Thyroid gland (tissue), 4 donors: ENCODE measurements around the gene KMT2E.

Experiments
- POLR2A ChIP-seq, 2 donors: fragments of 450-650 bp; IDR thresholded peaks; one replicate each; pipeline ENCODE4 v1.6.1; 2017; ENCODE audit warnings: antibody characterized with exemption in 2 of 2, mild to moderate bottlenecking in 2 of 2, moderate library complexity in 1 of 2
- TF ChIP-seq, protein P1 (sequence below), 6 experiments: fragments of 200-600 bp in 3 of 6; fragments of 450-650 bp in 3 of 6; sonication (generic) in 3 of 6; IDR thresholded peaks; one replicate each; pipeline ENCODE4 v1.5.1; 2016 to 2019; ENCODE audit warnings: antibody characterized with exemption in 6 of 6, mild to moderate bottlenecking in 2 of 6, inconsistent platforms in 1 of 6, moderate library complexity in 1 of 6

DNA sequence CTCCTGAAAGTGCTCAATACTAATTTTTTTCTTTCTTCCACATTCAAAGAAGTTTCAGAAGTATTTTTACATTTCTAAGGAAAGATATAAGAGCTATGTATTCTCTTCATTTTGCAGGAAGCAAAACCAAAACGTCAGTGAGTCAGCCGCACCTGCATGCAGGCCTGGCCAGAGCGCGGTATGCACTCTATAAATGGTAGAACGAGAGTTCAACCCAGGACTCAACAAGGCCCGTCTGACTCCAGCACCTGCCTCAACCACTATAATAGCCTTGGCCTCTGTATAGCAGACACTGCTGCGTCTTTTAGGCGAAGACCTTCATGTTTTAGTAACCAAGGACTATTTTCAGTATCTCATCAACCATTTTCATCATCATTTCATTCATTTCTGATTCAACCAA lies 113.2 kb downstream of the KMT2E start:
- TF ChIP-seq, protein P1, sequence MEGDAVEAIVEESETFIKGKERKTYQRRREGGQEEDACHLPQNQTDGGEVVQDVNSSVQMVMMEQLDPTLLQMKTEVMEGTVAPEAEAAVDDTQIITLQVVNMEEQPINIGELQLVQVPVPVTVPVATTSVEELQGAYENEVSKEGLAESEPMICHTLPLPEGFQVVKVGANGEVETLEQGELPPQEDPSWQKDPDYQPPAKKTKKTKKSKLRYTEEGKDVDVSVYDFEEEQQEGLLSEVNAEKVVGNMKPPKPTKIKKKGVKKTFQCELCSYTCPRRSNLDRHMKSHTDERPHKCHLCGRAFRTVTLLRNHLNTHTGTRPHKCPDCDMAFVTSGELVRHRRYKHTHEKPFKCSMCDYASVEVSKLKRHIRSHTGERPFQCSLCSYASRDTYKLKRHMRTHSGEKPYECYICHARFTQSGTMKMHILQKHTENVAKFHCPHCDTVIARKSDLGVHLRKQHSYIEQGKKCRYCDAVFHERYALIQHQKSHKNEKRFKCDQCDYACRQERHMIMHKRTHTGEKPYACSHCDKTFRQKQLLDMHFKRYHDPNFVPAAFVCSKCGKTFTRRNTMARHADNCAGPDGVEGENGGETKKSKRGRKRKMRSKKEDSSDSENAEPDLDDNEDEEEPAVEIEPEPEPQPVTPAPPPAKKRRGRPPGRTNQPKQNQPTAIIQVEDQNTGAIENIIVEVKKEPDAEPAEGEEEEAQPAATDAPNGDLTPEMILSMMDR (IDR thresholded peaks at IDR 0.05): no peak
- TF ChIP-seq POLR2A (IDR thresholded peaks at IDR 0.05): no peak
